GM23338 (cell line): Measurements from ENCODE around the gene NLRP6. TPM values are rescaled to one million over a fixed set of nuclear protein-coding genes. Genes with fewer than 3 reads are reported as not detected.
"Not testable (repeated sequence)": the region's sequence is repeated elsewhere in the genome, so short reads cannot be mapped to it uniquely, and the experiment has no call there.

Source experiments
- ATAC-seq: fragments of 200-7000 bp; cut with Tn5 transposase; 3 replicates; pipeline ENCODE4 v1.9.1; 2020
- DNase-seq: peaks from one replicate; pipeline ENCODE4 v3.0.0-alpha.2; 2015; ENCODE audit warnings: low spot score
- H2AFZ ChIP-seq: fragments of 200-600 bp; sonication (generic); 2 replicates; pipeline ENCODE4 v1.8.0; 2016; ENCODE audit warnings: antibody characterized with exemption, mild to moderate bottlenecking, moderate library complexity
- H3F3A ChIP-seq: fragments of 200-600 bp; sonication (generic); replicated peaks from 2 replicates; pipeline ENCODE4 v1.8.0; 2017; ENCODE audit warnings: antibody characterized with exemption, mixed run types, low read depth
- H3K27ac ChIP-seq: fragments of 200-600 bp; sonication (generic); 2 replicates; pipeline ENCODE4 v1.6.1; 2016; ENCODE audit warnings: low read depth
- H3K27me3 ChIP-seq: fragments of 200-600 bp; sonication (generic); 2 replicates; pipeline ENCODE4 v1.8.0; 2016; ENCODE audit warnings: mild to moderate bottlenecking, mixed run types, moderate library complexity; ENCODE audit not compliant: insufficient read depth
- H3K36me3 ChIP-seq: fragments of 200-600 bp; sonication (generic); 2 replicates; pipeline ENCODE4 v1.8.0; 2016; ENCODE audit warnings: mild to moderate bottlenecking; ENCODE audit not compliant: insufficient read depth
- H3K4me1 ChIP-seq: fragments of 200-600 bp; sonication (generic); 2 replicates; pipeline ENCODE4 v1.8.0; 2016; ENCODE audit warnings: mild to moderate bottlenecking, moderate library complexity; ENCODE audit not compliant: insufficient read depth
- H3K4me2 ChIP-seq: fragments of 200-600 bp; sonication (generic); 2 replicates; pipeline ENCODE4 v1.7.1; 2017; ENCODE audit warnings: mixed run types
- H3K4me3 ChIP-seq: fragments of 200-600 bp; sonication (generic); 2 replicates; pipeline ENCODE4 v1.6.1; 2016; ENCODE audit warnings: mixed run types
- H3K79me2 ChIP-seq: fragments of 200-600 bp; sonication (generic); replicated peaks from 2 replicates; pipeline ENCODE4 v1.8.0; 2017; ENCODE audit warnings: mild to moderate bottlenecking; ENCODE audit not compliant: insufficient read depth
- H3K9me2 ChIP-seq: fragments of 200-600 bp; sonication (generic); 2 replicates; pipeline ENCODE4 v1.8.0; 2017; ENCODE audit not compliant: insufficient read depth
- H4K20me1 ChIP-seq: fragments of 200-600 bp; sonication (generic); replicated peaks from 2 replicates; pipeline ENCODE4 v1.8.0; 2017; ENCODE audit warnings: mild to moderate bottlenecking; ENCODE audit not compliant: insufficient read depth
- H3K27ac Mint-ChIP-seq: 2 replicates; pipeline ENCODE4 v1.8.0; 2020; ENCODE audit warnings: inconsistent platforms, mild to moderate bottlenecking, moderate library complexity, mixed read lengths
- H3K27me3 Mint-ChIP-seq: 3 replicates; pipeline ENCODE4 v1.8.0; 2022; ENCODE audit warnings: low read depth, mild to moderate bottlenecking, moderate library complexity, mixed read lengths, inconsistent platforms; ENCODE audit not compliant: insufficient read depth, poor library complexity
- H3K36me3 Mint-ChIP-seq: 3 replicates; pipeline ENCODE4 v1.8.0; 2021; ENCODE audit warnings: low read depth, mild to moderate bottlenecking, inconsistent platforms, moderate library complexity, mixed read lengths
- H3K4me1 Mint-ChIP-seq: 3 replicates; pipeline ENCODE4 v1.8.0; 2020; ENCODE audit warnings: mild to moderate bottlenecking, inconsistent platforms, mixed read lengths
- H3K4me3 Mint-ChIP-seq: 3 replicates; pipeline ENCODE4 v1.8.0; 2021; ENCODE audit warnings: moderate library complexity, mild to moderate bottlenecking, inconsistent platforms, mixed read lengths
- H3K9me3 Mint-ChIP-seq: 3 replicates; pipeline ENCODE4 v1.8.0; 2020; ENCODE audit warnings: moderate library complexity, mild to moderate bottlenecking, inconsistent platforms, mixed read lengths
- EZH2 ChIP-seq: fragments of 200-600 bp; sonication (generic); IDR thresholded peaks from one replicate; pipeline ENCODE4 v1.8.0; 2017; ENCODE audit warnings: antibody characterized with exemption, mild to moderate bottlenecking, low read depth; ENCODE audit not compliant: unreplicated experiment
- EZH2phosphoT487 ChIP-seq: fragments of 200-600 bp; sonication (generic); IDR thresholded peaks from one replicate; pipeline ENCODE4 v1.8.1; 2018; ENCODE audit warnings: antibody characterized with exemption; ENCODE audit not compliant: unreplicated experiment
- JUNB ChIP-seq: IDR thresholded peaks from one replicate; pipeline ENCODE4 v1.6.1; 2016; ENCODE audit warnings: antibody characterized with exemption; ENCODE audit not compliant: unreplicated experiment
- NANOG ChIP-seq: IDR thresholded peaks from 2 replicates; pipeline ENCODE4 v1.6.1; 2016; ENCODE audit warnings: antibody characterized with exemption, borderline replicate concordance
- ZNF114 ChIP-seq: fragments of 250-450 bp; sonication (Bioruptor Pico); IDR thresholded peaks from 2 replicates; pipeline ENCODE4 v1.5.0; 2020; ENCODE audit warnings: mild to moderate bottlenecking, moderate library complexity
- ZNF462 ChIP-seq: fragments of 250-450 bp; sonication (Bioruptor Pico); IDR thresholded peaks from 2 replicates; pipeline ENCODE4 v1.5.0; 2020; ENCODE audit warnings: mild to moderate bottlenecking, moderate library complexity
- polyA plus RNA-seq: library from polyadenylated mRNA; unstranded; fragments of >200 nt; fragmentation: Nextera tagmentation; extraction: Ambion mirVana; gene quantifications from 2 replicates; pipeline ENCODE4 v1.2.1, GENCODE V29; 2016
- total RNA-seq: library from RNA; depleted of rRNA; stranded (reverse); fragments of >200 nt; shearing (Covaris generic); gene quantifications from 2 replicates; pipeline ENCODE4 v1.2.3, GENCODE V29; 2014

The NLRP6 gene
- total and polyA plus RNA-seq, 2 experiments from 2014 or later = 0.15 to 0.73 TPM

- Histone ChIP-seq H3K36me3 (no peaks in the 10 kb centered on the region), H3K9me2 (no peaks in the 10 kb centered on the region), H3F3A (peaks cover 6% of the 10 kb centered on the region; the same call in 1 of the 2 replicates), H4K20me1 (no peaks in the 10 kb centered on the region), H3K79me2 (no peaks in the 10 kb centered on the region), H3K27me3 (peaks cover 49% of the 10 kb centered on the region), H3K4me3 (no peak overlapping the region), H3K4me2 (no peak overlapping the region), H2AFZ (no peak overlapping the region), H3K27ac (no peak overlapping the region), H3K4me1 (no peaks in the 10 kb centered on the region; the same call in 1 of the 2 replicates)
- Mint-ChIP-seq H3K4me3 (no peak overlapping the region), H3K36me3 (peaks cover under 1% of the 10 kb centered on the region; the same call in 1 of the 3 replicates), H3K27ac (no peak overlapping the region), H3K4me1 (peaks cover 29% of the 10 kb centered on the region), H3K9me3 (peaks cover 2% of the 10 kb centered on the region; the same call in 1 of the 3 replicates), H3K27me3 (peaks cover 52% of the 10 kb centered on the region)
- no peak for DNase-seq
- ATAC-seq = no peak
- no peak for TF ChIP-seq JUNB
- TF ChIP-seq ZNF114 (CRISPR knock-in tag) = no peak
- no peak for TF ChIP-seq EZH2phosphoT487
Observed at GRCh38 chr11:285894-286220, 7.7 kb downstream of the NLRP6 start.

DNA sequence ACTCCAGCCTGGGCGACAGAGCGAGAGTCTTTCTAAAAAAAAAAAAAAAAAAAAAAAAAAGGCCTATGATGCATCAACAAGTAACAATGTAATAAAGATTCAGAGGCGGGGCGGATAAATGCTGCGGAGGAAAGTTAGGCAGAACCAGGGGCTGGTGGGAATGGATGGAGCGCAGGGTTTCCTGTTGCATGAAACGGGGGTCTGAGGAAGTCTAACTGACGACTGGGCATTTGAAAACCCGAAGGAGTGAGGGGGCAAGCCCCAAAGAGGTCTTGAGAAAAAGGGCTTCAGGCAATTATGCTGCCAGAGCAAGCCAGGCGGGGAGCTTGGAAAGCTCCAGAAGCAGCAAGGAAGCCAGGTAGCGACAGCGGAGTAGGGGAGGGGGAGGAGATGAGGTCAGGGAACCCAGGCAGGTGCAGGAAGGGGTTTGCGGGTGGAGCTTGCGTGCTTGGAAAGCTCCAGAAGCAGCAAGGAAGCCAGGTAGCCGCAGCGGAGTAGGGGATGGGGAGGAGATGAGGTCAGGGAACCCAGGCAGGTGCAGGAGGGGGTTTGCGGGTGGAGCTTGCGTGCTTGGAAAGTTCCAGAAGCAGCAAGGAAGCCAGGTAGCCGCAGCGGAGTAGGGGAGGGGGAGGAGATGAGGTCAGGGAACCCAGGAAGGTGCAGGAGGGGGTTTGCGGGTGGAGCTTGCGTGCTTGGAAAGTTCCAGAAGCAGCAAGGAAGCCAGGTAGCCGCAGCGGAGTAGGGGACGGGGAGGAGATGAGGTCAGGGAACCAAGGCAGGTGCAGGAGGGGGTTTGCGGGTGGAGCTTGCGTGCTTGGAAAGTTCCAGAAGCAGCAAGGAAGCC is 9.0 kb downstream of the NLRP6 start:
- not testable (repeated sequence) for H3K36me3 ChIP-seq, H3K36me3 Mint-ChIP-seq, ATAC-seq

DNA sequence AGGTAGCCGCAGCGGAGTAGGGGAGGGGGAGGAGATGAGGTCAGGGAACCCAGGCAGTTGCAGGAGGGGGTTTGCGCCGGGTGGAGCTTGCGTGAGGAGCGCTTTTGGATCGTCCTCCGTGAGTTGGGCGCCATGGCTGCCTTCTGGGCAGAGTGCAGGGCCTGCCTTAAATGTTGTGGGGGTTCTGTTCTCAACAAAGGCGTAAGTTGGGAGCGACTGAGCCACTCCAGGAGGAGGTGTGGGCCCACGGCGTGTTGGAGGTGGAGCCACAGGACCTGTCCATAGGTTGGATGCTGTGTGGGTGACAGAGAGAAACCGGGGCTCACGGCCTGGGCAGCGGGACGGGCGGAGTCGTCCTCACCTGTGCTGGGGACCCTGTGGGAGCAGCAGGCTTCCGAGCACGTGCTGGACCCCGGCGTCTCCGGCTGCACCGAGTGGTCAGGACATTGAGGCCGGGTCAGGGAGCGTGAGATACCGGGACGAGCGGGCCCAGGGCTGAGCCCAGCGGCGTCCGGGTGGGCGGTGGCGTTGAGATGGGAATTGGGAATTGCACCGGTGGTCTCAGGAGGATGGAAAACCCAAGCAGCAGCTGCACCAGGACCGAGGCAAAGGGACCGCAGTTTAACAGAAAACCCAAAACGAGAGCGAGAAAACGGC is 9.7 kb downstream of the NLRP6 start:
- Histone ChIP-seq H3K4me3 (peak overlapping the region; percentile 62), H3K4me2 (peak overlapping the region; percentile 81), H3K27me3 (peaks cover 28% of the 10 kb centered on the region), H2AFZ (peak overlapping the region; percentile 85; the same call in 1 of the 2 replicates), H4K20me1 (no peaks in the 10 kb centered on the region), H3K9me2 (no peaks in the 10 kb centered on the region), H3K4me1 (no peaks in the 10 kb centered on the region; the same call in 1 of the 2 replicates), H3K27ac (no peak overlapping the region), H3K36me3 (no peaks in the 10 kb centered on the region), H3F3A (peaks cover 6% of the 10 kb centered on the region; the same call in 1 of the 2 replicates), H3K79me2 (no peaks in the 10 kb centered on the region)
- Mint-ChIP-seq H3K9me3 (peaks cover 2% of the 10 kb centered on the region; the same call in 1 of the 3 replicates), H3K27ac (no peak overlapping the region), H3K27me3 (peaks cover 35% of the 10 kb centered on the region), H3K36me3 (peaks cover 10% of the 10 kb centered on the region; the same call in 2 of the 3 replicates), H3K4me1 (peaks cover 33% of the 10 kb centered on the region), H3K4me3 (peak overlapping the region; percentile 75)
- DNase-seq = no peak
- ATAC-seq = peak; percentile 16
- TF ChIP-seq NANOG (no peak), ZNF462 (CRISPR knock-in tag) (no peak), EZH2 (no peak)

More for the DNA sequence above, 9.0 kb downstream of the NLRP6 start:
- Mint-ChIP-seq H3K4me3 (peak overlapping the region; percentile 54; the same call in 1 of the 3 replicates), H3K27me3 (peaks cover 41% of the 10 kb centered on the region), H3K4me1 (peaks cover 38% of the 10 kb centered on the region)
- not testable (repeated sequence) for H3K4me1 ChIP-seq, H3F3A ChIP-seq, H3K27ac Mint-ChIP-seq, H2AFZ ChIP-seq, H3K27ac ChIP-seq, H3K79me2 ChIP-seq, DNase-seq, H3K4me3 ChIP-seq, H3K9me2 ChIP-seq, H3K9me3 Mint-ChIP-seq, H4K20me1 ChIP-seq
- peak overlapping the region; percentile 81; the same call in 1 of the 2 replicates for H3K4me2 ChIP-seq
- H3K27me3 ChIP-seq = peaks cover 35% of the 10 kb centered on the region
